Fibroblast of gingiva (primary cell): ENCODE results near the gene NTN4.
"Not testable (repeated sequence)": the region's sequence is repeated elsewhere in the genome, so short reads cannot be mapped to it uniquely, and the experiment has no call there.

Source experiments
- DNase-seq: peaks from one replicate; pipeline ENCODE4 v3.0.0-alpha.2; 2011; ENCODE audit warnings: low read depth

NTN4 gene

DNA sequence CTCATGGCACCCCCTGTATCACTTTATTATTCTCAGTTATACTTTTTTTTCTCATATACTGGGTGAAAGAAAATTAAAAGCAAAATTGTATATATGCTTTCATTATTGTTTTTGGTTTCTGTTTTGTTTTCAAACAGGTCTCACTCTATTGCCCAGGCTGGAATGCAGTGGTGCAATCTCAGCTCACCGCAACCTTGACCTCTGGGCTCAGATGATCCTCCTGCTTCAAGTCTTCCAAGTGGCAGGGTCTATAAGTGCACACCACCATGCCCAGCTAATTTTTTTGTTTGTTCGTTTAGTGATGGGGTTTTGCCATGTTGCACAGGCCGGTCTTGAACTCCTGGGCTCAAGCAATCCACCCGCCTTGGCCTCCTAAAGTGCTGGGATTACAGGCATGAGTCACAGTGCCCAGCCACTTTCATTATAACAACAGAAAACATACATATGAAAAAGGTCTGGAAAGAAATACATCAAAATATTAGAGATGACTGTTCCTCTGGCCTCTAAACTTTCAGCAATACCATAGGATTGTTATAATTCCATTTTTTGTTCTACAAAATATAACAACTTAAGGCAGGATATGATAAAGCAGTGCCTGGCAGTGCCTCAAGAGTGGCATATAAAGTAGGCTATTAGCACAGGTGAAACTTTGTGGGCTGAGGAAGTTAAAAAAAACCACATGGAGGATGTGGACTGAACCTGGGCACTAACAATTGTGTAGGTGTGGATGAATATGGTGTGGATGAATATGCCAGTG is 5.8 kb upstream of the NTN4 start:
- no peak for DNase-seq

DNA sequence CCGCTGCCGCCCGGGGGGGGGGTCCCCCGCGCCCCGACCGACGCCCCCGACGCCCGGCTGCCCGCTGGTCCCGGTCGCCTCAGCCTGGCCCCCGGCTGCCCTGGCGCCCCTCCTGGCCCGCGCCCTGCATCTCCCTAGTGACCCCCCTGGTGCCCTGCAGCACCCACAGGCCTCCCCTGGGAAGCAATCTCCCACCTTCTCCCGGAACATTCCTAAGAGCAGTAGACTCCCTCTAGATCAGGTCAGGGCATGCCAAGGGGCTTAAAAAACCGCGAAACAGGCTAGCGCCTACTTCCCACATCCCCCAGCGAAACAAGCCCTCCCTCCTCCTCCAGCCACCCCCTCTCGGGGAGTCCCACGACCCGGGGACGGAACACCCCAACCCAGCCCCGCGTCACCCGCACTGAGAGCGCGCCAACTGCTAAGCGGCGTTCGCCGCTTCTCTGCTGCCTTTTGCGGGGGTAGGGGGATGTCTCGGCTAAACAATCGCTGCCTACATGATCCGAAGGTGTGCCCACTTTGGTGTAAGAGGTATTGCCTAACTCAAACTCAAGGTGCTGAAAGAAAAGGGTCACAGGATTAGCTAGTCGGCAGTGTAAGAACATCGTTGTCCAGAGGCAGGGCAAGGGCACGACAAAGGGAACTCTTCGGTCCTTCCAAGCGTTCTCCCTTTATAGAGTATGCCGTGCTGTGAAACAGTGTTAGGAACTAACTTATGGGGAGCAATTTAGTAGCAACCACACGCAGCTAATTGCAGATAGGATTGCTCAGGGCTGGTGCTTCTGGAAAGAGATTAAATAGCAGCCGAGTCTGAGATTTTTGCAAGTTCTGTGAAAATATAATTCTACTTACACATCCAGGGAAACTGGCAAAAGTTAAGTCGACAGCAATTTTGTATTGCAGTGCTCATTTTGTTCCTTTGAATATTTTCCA is 619 bp upstream of the NTN4 start:
- DNase-seq = no peak

DNA sequence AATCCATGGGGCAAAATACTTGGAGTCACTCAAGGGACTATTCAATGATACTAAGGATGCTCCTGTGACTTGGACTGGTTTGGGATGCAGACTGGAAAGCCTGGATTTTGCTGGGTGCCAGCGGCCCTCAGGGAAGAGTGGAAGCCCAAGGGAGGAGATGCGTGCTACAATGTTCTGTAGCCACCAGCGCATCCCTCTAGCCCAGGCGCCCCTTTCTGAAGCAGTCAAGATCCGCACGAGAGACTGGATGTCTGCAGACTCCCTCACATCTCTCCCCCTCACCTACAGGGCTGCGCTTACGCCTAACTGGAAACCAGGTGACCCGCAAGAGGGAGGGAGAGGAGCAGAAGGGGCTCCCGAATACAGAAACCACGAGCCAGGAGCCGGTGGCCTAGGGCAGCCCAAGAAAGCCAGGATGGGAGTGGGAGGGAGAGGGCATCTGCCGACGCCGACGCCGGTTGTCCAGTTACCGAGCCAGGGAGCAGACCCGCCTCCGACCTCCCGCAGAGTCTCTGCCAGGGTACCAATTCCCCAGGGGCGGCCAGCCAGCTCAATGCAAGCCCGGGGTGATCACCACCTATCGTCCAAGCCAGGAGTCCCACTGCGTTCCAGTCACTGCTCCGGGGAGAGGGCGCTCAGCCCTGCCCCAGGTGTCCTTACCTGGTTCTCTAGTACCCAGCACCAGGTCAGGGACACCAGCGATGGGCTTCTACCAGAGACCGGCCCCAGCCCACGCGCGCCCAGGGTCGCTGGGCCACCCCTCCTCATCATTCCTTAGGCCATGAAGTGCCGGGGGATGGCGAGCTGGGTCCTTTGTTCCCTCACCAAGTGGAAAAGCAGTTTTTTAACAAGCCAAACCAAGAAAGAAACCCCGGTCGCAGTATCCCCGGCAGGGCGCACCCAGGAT is 1.2 kb downstream of the NTN4 start:
- DNase-seq = no peak

DNA sequence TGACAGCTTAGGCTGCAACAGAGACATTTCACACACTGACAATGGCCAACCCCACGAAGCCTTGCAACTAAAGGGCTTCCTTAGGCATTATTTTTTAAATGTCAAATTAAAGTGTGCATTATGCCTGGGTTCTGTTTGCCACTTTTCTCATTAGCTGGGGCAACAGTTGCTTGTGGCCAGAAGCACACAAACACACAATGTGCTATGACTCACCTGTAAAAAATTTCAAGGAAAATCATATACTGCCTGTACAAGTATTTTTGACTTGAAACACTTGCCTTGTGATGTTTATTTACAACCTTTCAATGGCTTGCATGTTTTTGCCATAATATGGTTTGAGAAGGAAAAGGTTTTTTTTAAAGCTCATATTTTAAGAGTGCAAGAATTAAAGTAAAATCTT is 1.9 kb downstream of the NTN4 start:
- DNase-seq = peak; percentile 40

DNA sequence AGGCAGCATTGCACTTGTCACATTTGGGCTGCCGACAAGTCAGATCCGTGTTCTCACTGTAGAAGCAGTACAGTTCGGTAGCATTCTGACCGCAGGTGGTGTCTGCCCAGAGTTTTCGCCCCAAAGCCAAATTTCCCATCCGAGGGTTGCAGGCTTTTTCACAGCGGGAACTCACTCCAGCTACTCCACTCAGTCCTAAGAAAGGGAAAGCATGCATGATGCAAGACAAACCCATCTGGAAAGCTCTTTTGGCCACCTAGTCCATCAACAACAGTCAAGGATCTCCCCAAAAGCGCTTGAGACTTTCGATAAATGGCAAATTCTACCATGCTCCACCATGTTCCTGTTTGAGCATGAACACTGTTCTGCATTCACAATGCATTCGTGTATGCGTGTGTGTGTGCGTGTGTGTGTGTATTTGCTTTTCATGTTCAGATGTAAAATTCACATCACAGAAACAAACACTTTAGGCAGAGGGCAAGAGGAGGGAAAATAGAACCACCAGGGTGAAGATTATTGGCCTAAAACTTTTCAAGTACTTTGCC is 3.2 kb downstream of the NTN4 start:
- DNase-seq = no peak

DNA sequence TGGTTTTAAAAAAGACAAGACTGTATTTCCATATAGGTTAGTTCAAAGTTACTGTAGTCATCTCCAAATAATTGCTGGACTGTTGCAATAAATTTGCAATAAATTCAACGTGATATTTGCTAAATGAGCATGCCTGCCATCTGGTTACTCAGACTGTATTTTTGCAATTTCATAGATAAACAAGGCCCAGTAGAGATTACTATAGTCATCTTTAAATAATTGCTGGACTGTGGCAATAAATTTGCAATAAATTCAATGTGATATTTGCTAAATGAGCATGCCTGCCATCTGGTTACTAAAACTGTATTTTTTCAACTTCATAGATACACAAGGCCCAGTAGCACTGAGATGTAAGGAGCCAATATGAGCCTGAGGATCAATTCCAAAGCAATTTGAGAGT is 5.6 kb downstream of the NTN4 start:
- DNase-seq = peak; percentile 49

DNA sequence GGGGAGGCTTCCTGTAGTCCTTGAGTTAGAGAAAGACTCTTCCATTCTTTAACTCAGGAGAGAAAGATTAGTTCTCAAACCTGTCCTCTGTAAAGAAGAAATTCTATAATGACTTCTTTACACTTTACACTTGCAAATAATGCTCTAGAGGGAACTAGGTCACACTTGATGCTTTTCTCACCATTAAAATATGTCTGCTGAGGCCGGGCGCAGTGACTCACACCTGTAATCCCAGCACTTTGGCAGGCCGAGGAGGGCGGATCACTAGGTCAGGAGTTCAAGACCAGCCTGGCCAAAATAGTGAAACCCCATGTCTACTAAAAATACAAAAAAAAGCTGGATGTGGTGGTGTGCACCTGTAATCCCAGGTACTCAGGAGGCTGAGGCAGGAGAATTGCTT is 6.3 kb downstream of the NTN4 start:
- DNase-seq = no peak

DNA sequence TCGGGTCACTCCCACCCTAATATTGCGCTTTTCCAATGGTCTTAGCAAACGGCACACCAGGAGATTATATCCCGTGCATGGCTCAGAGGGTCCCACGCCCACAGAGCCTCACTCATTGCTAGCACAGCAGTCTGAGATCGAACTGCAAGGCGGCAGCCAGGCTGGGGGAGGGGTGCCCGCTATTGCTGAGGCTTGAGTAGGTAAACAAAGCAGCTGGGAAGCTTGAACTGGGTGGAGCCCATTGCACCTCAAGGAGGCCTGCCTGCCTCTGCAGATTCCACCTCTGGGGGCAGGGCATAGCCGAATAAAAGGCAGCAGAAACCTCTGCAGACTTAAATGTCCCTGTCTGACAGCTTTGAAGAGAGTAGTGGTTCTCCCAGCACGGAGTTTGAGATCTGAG is 15.1 kb downstream of the NTN4 start:
- not testable (repeated sequence) for DNase-seq

DNA sequence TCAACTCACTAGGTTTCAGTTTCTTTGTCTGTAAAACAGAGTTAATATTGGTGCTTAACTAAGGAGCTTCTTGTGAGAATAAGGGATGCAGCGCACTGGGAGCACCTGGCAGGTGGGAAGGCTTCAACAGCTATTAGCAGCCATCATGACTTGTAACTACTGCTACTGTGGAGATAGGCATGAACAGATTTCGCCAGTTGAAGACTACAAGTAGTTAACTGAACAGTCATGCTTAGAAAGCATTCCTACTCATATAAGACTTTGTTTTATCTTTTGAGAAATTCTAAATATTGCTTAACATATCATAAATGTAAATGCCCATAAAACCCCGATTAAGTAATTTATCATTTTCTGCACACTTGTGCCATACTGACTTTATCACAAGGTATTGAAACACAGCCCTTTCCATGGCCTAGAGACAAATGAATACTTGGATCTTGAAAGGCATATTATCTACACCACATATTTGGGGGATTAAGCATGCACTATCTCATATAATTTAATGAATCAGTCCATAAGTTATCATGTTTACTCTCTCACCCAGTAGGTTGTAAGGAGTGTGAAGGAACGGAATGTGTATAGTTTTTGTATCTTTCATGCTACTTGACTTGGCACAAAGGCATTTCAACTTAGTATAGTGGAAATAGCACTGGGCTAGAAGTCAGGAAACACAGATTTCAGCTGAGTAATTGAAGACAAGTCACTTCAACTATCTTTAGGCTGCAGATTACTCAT is 16.1 kb downstream of the NTN4 start:
- DNase-seq = no peak

DNA sequence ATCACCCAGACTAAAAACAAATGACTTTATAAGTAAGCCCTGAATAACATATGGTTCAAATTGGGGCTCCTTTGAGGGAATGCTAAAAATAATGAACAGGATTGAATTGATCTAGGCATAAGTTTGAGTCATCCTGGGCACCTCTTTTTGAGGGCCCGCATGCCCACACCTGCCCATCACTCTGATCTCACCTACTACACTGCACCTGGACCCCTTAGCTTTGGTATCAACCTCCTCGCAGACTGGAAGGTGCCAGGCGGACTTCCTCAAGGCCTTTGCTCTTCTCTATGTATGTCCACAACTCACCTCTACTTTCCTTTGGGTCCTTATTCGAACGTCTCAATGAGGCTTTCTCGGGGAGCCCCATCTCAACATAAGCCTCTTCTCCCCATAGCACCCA is 17.2 kb downstream of the NTN4 start:
- no peak for DNase-seq

DNA sequence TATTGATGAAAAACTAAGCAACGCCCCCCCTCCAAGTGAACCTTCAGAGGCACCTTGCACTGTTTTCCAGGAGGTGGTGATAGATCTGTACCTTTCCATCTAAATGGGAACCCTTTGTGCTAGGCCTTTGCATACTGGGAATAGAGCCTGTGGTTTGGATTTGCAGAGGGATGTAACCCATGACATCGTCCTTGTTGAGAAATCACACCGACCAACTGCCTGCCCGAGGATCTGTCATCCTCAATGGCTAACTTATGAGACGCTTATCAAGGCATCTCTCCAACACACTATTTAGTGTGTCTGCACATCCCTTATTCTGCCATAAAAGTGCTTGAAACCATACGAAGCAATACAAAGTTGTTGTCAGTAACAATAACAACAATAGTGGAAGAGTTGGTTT is 22.9 kb downstream of the NTN4 start:
- peak; percentile 12 for DNase-seq

DNA sequence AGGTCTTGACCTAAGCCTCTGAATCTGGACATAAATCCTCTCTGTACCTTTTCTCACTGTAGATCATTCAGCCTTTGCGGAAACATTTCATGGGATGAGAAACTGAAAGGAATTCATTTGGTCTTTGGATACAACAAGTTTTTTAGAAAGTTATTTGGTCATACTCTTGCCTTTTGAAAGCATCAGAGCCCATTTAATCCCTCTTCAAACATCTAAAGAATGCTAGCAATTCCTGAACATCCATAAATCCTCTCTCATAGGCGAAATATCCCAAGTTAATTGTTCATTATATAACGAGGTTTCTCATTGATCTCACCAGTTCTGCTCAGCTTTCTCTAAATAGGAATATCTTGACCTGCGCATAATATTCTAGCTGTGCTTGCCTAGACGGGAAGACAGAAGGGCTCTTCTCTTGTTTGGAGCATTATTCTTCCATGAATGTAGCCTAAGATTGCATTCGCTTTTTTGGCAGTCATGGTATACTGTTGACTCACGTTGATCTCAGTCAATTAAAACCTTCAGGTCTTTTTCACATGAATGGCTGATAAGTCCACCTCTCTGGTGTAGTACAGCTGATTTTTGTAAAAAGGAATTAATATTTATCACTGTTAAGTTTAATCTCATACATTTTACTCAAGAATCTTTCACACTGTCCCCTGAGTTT is 24.1 kb downstream of the NTN4 start:
- DNase-seq = no peak

DNA sequence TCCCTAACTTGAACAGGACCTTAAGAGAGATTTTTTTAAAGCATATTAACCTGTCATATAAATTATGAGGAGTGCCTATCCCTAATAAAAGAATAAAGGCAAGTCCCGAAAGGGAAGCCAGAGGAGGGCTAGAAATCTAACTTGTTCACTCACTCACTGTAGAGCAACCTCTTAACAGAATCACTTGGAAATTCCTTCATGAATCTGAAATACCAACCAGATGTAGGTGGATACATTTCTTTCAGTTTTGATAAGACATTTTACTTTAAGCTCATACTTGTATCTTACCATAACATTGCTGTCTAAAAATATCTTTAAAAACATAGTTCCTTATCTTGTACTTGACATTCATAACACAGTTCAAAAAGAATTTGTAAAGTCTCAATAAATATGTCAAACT is 25.7 kb downstream of the NTN4 start:
- no peak for DNase-seq

DNA sequence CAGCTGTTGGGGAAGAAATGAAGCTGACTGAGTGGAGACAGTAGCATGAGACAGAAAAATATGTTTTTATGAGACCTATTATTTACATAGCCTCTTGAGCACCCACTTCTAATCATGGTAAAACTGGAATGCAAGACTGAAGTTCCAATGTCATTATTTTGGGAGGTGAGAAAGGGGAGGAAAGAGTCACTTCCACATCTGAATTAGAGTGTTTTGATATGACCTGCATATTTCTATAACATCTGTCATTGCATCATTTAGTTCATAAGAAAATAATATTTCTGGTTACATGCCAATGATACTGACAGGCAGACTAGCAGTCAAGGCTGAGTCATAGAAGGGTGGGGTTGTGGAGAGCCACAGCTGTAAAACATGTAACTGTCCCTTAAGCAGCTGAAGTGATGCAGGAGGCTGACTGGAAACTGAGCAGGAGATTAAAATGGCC is 26.7 kb downstream of the NTN4 start:
- DNase-seq = peak; percentile 77

DNA sequence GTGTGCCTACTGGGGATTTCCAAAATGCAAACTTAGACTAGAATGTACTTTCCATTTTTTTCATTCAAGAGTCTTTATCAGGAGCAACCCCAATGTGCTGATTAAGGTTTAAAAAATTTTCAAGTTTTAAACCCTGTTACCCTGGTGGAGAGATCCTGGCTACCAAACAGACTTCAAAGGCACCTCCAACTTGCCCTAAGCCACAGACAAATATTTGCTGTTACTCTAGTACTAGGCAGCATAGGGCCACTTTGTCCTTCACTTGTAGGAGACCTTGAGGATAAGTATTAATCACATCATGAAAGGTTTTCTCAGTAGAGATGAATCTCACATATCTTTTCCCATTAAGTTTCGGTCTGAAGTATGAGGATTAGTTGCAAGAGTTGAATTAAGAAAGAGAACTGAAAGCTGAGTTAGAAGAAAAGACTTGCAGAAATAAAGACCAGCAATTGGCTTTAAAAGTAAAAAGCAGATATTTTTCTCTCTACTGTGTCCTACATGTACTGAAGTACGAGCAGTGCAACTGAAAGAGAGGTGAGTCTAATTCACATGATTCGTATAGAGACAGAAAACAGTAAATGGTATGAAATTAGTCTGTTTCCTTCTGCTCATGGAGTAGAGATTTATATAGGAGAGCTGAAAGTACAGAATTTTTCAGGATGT is 28.3 kb downstream of the NTN4 start:
- no peak for DNase-seq

DNA sequence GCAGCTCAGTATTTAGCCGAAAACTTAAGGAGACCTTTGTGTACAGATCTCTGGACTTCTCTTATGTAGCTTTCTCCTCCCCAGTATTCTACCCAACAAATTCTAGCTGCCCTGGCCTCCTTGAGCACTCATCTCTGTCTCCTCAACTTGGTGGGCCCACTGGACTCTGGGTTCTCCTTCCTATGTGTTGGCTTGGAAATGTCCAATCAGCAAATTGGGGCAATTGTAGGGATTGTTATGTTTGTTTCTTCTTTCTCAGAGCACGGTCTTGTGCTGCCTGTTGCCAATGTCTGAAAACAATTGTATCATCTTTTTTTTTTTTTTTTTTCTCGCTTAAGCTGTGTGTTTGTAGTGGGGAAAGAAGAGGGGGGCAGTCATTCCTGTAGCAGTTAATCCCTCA is 30.2 kb downstream of the NTN4 start:
- DNase-seq = no peak

DNA sequence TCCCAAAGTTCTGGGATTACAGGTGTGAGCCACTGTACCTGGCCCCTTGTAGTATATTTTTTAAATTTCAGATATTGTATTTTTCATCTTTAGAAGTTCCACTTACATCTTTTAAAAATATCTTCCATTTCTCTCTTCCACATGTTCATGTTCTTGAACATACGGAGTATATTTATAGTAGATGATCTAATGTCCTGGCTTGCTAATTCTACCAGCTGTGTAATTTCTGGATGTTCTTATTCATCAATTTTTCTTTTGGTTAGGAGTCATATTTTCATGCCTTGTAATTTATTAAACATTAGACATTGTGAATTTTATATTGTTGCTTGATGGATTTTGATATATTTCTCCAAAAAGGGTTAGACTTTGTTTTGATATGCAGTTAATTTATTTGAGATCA is 30.8 kb downstream of the NTN4 start:
- DNase-seq = no peak

DNA sequence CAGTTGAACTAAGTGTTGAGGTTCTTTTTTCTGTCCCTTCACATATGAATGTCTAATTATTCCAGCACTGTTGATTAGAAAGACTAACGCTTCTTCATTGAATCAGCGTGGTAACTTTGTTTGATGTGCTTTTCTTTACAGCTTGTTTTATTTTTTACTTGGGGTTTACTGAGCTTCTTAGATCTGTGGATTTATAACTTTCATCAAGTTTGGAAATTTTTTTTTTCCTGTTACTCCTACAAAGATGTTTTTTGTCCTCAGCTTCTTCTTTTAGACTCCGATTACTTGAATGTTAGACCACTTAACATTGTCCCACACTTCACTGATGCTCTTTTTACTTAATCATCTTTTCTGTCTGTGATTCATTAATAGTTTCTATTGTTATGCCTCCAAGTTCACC is 31.5 kb downstream of the NTN4 start:
- DNase-seq = no peak

DNA sequence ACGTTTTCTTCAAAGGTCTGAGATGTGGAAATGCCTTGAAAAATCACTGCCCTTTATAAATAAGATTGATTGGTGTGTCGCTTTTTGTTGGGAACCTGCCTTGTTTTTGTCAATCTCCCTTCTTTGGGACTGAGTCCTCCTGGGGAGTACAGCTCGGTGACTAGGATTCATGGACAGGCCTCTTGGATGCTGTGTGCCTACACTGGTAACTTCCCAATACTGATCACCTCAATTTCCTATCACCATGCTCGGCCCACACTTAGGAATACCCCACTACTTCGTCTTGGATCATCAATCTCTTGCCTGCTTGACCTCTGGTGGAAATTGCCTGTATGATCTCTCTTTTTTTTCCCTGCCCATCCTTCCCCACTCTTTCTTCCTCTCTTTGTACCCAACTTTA is 34.2 kb downstream of the NTN4 start:
- no peak for DNase-seq

DNA sequence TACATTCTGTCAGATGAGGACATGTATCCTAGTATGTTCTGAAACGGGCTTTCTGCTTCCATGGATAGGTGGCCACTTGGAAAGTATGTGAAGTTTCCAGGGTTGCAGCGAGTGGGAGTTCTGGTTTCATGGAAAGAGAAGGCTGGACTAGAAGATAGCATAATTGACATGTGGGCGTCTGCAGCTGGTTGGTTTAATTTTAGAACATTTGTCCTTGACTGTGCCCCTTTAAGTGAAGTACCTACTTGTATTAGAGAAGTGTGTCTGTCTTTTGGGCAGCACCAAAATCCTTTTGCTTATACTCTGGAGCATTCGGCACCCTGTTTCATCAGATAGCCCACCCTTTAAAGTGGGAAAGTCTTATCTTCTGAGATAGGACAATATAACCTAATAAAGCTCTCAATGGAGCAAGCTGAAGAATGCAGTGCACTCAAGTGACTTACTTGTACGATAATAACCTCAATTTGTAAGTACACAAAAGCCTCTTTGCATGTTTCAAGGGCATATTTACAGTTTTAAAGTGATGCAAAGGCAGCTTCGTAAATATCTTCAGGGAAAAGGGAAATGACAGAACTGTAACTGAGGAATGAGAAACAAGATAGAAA is 35.2 kb downstream of the NTN4 start:
- DNase-seq = no peak
